Prostate gland (tissue), 2 donors: ENCODE measurements around the gene BLOC1S3. TPM values are rescaled to one million over a fixed set of nuclear protein-coding genes. Genes with fewer than 3 reads are reported as not detected.

Experiments used
- DNase-seq: peaks from one replicate; pipeline ENCODE4 v3.0.0-alpha.2; 2019; ENCODE audit warnings: low spot score
- H3K27ac ChIP-seq, 2 donors: fragments of 200-600 bp; sonication (generic); 2 replicates each; pipeline ENCODE4 v1.5.1; 2017 to 2019
- H3K27me3 ChIP-seq: fragments of 200-600 bp; sonication (generic); replicated peaks from 2 replicates; pipeline ENCODE4 v1.5.1; 2019; ENCODE audit not compliant: insufficient read depth
- H3K36me3 ChIP-seq, 2 donors: fragments of 200-600 bp; sonication (generic); 1 replicate in 1 of 2; 2 replicates in 1 of 2; pipeline versions ENCODE4 v1.5.1 to v1.8.1; 2017 to 2019
- H3K4me1 ChIP-seq: fragments of 200-600 bp; sonication (generic); replicated peaks from 2 replicates; pipeline ENCODE4 v1.5.1; 2019
- H3K4me3 ChIP-seq, 2 donors: fragments of 200-600 bp; sonication (generic); 2 replicates each; pipeline ENCODE4 v1.5.1; 2017 to 2019
- H3K9me3 ChIP-seq: fragments of 200-600 bp; sonication (generic); 2 replicates; pipeline ENCODE4 v1.5.1; 2017
- POLR2A ChIP-seq: fragments of 450-650 bp; IDR thresholded peaks from one replicate; pipeline ENCODE4 v1.6.1; 2016; ENCODE audit warnings: antibody characterized with exemption, mild to moderate bottlenecking
- POLR2AphosphoS5 ChIP-seq: sonication (generic); formaldehyde crosslinking; IDR thresholded peaks from one replicate; pipeline ENCODE4 v1.6.1; 2017; ENCODE audit warnings: antibody characterized with exemption
- WGBS: methylation state at CpG from one replicate; pipeline ENCODE4 v1.1.5; 2018; 5-methylcytosine and 5-hydroxymethylcytosine counted together
- intact Hi-C: fragments of 100-400 bp; cut with DNase I; formaldehyde crosslinking; loops from one replicate; pipeline ENCODE4 v1.14.2; 2022
- total RNA-seq, 2 donors: library from RNA; depleted of rRNA; stranded (reverse); fragments of >200 nt; gene quantifications; one replicate each; pipeline ENCODE4 v1.1.0, GENCODE V29; 2016
- TF ChIP-seq, protein P1 (sequence below), 4 experiments: fragments of 200-600 bp in 2 of 4; fragments of 450-650 bp in 2 of 4; sonication (generic) in 2 of 4; IDR thresholded peaks; 1 replicate in 3 of 4; 2 replicates in 1 of 4; pipeline ENCODE4 v1.5.1; 2016 to 2019; ENCODE audit warnings: antibody characterized with exemption in 4 of 4, mild to moderate bottlenecking in 2 of 4, moderate library complexity in 2 of 4

BLOC1S3 gene
- total RNA-seq, 2 donors from 2014 or later: 21.4 to 30.4 TPM

DNA sequence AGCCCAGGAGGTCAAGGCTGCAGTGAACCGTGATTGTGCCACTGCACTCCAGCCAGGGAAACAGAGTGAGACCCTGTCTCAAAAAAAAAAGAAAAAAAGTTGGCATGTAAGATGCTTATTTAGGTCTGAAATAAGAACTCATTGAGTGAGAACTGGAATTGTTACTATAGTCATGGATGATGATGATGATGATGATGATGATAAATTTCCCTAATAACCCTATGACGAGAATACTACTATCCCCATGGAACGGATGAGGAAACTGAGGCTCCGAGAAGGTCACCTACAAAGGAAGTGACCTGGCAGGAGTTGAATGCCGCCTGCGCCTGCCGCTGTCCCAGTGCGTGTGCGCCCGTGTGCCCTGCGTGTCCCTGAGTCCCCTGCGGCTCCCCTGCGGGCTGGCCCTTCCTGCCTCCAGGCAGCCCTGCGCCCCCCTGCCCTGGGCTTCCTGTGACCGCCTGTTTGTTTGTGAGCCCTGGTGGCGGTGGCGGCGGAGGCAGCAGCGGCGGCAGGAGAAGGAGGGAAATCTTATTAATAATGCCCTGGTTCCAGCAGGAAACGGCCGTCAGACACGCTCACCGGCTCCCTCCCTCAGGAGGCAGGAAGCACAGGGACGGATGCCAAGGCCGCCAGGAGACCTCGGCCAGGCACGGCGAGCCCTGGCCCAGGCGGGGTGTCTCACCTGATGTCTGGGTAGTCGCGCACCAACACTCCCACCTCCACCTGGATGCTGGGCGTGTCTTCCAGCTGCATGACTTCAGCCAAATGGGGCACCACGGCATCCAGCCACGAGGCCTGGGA, 37.0 kb downstream of the BLOC1S3 start:
- WGBS: 9% methylated on average over 35 of the region's 35 CpGs
- Histone ChIP-seq H3K27ac (no peak overlapping the region), H3K4me3 (no peak overlapping the region), H3K9me3 (no peaks in the 10 kb centered on the region), H3K4me1 (no peaks in the 10 kb centered on the region), H3K36me3 (no peaks in the 10 kb centered on the region), H3K27me3 (no peaks in the 10 kb centered on the region)
- DNase-seq: peak; percentile 12
- TF ChIP-seq POLR2AphosphoS5 (no peak), POLR2A (no peak)
- TF ChIP-seq, protein P1, sequence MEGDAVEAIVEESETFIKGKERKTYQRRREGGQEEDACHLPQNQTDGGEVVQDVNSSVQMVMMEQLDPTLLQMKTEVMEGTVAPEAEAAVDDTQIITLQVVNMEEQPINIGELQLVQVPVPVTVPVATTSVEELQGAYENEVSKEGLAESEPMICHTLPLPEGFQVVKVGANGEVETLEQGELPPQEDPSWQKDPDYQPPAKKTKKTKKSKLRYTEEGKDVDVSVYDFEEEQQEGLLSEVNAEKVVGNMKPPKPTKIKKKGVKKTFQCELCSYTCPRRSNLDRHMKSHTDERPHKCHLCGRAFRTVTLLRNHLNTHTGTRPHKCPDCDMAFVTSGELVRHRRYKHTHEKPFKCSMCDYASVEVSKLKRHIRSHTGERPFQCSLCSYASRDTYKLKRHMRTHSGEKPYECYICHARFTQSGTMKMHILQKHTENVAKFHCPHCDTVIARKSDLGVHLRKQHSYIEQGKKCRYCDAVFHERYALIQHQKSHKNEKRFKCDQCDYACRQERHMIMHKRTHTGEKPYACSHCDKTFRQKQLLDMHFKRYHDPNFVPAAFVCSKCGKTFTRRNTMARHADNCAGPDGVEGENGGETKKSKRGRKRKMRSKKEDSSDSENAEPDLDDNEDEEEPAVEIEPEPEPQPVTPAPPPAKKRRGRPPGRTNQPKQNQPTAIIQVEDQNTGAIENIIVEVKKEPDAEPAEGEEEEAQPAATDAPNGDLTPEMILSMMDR (IDR thresholded peaks at IDR 0.05): no peak
- intact Hi-C loops: no loop called here

DNA sequence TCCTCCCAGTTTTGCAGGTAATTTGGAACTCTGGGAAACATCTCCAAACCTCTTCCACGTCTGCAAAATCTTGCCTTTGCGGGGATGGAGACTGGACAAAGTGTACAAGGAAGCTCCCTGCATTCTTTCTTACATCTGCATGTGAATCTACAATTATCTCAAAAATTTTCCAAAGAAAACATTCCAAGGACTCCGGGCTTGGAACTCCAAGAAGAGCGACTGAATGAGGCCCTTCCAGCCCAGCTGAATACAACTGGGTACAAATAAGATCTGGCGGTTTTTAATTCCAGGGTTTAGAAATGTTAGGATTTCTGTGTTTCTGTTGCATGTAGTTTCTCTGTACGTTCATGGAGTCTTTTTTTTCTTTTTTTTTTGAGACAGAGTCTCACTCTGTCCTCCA, 38.1 kb downstream of the BLOC1S3 start:
- Histone ChIP-seq H3K27me3 (no peaks in the 10 kb centered on the region), H3K4me1 (no peaks in the 10 kb centered on the region), H3K36me3 (no peaks in the 10 kb centered on the region), H3K4me3 (no peak overlapping the region), H3K27ac (no peak overlapping the region), H3K9me3 (no peaks in the 10 kb centered on the region)
- intact Hi-C loops: no loop called here
- 67% methylated on average over 6 of the region's 6 CpGs for WGBS
- DNase-seq: no peak
- TF ChIP-seq, protein P1 (IDR thresholded peaks at IDR 0.05): no peak
- TF ChIP-seq POLR2AphosphoS5 (no peak), POLR2A (no peak)

DNA sequence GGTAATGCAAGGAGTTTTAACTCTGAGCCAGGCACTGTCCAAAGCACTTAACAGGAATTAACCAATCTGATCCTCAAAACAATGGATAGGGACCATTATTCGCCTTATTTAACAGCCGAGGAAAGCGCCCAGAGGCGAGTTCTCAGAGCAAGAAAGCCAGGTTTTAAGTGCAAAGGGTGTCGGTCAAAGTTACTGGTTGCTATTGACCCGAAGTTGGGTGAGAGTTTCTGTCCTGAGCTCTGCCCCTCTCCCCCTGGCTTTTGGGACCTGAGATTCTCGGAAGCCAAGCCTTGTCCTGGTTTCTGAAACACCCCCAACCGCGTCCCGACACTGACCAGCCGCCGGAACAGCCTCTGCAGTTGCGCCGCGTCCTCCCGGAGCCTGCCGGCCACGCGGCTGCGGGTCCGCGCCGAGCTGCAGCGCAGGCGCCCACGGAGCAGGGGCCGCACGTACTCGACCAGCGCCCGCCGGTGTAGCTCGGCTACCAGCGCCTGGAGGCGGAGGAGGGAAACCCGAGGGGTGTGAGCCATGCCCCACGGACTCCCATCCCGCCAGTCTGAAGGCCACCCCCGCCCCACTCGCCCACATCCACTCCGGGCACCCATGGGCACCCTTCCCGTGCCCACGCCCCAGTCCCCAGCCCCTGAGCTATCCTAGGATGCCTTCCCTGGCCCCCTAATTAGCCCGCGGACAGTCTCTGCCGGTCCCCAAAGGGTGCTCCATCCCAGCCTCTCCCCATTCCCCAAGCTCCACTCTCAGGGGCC, 38.8 kb downstream of the BLOC1S3 start:
- WGBS: 17% methylated on average over 46 of the region's 46 CpGs
- no peaks in the 10 kb centered on the region for H3K9me3 ChIP-seq
- no peak for TF ChIP-seq POLR2AphosphoS5
- TF ChIP-seq, protein P1 (IDR thresholded peaks at IDR 0.05): no peak
- TF ChIP-seq POLR2A: no peak
- H3K27me3 ChIP-seq: no peaks in the 10 kb centered on the region
- intact Hi-C loops: no loop called here
- H3K4me1 ChIP-seq: no peaks in the 10 kb centered on the region
- H3K4me3 ChIP-seq: no peak overlapping the region
- H3K27ac ChIP-seq: no peak overlapping the region
- DNase-seq: no peak
- no peaks in the 10 kb centered on the region for H3K36me3 ChIP-seq

DNA sequence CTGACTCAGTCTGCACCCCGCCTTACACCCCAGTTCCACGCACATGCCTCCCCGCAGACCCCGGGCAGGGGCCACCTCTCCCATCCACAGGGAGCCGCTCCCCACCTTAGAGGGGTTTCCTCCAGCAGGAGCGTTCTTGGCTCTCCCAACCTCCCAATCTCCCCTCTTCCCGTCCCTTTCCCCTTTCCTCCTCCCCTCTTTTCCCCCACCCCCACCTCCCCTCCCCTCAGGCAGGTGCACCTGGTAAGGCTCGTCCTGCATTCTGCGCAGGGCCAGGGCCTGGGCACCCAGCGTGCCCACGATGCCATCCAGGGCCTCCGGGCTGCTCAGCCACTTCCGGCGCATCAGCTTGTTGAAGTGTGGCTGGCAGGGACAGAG, 39.4 kb downstream of the BLOC1S3 start:
- no peaks in the 10 kb centered on the region for H3K27me3 ChIP-seq
- H3K4me3 ChIP-seq: no peak overlapping the region
- no peaks in the 10 kb centered on the region for H3K4me1 ChIP-seq
- no peaks in the 10 kb centered on the region for H3K9me3 ChIP-seq
- no peak for TF ChIP-seq POLR2AphosphoS5
- TF ChIP-seq, protein P1 (IDR thresholded peaks at IDR 0.05): no peak
- no peak for TF ChIP-seq POLR2A
- intact Hi-C loops: no loop called here
- H3K27ac ChIP-seq: no peak overlapping the region
- 50% methylated on average over 14 of the region's 14 CpGs for WGBS
- no peak for DNase-seq
- no peaks in the 10 kb centered on the region for H3K36me3 ChIP-seq
